Measurements from ENCODE around the gene SERPINB8. TPM values are rescaled to one million over a fixed set of nuclear protein-coding genes. Genes with fewer than 3 reads are reported as not detected.

Gene SERPINB8
- total and polyA plus RNA-seq, 2 donors (not counting 1 experiment from before 2014, with no cell fraction given): 9.7 to 21.0 TPM

DNA sequence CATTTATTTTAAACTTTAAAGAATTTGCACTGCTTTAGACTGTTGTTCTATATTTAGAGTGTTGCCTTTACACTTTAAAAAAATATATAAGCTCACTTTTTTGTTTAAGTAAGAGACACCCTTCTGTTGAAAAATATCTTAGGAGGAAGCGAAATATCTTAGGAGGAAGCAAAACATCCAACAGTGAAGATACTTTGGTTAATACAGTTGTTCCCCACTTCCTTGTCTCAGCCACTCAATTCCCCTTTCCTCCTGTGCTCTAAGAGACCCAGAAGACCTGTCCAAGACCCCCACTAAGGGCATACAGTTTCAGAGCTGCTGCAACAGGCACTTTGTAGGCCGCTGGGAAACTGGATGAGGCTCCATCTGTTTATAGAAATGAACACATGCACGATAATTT is 5.7 kb downstream of the SERPINB8 start:
- Histone ChIP-seq H3K36me3 (ENCODE audit: control insufficient read depth, insufficient read depth, low read length) (no peaks in the 10 kb centered on the region), H3K79me2 (ENCODE audit: control insufficient read depth, insufficient read depth, low read length) (peaks cover 18% of the 10 kb centered on the region), H2AFZ (ENCODE audit: low read length) (no peak overlapping the region), H3K4me2 (ENCODE audit: extremely low read depth, insufficient read depth, low read length) (no peak overlapping the region), H3K4me1 (ENCODE audit: control insufficient read depth, extremely low read depth, insufficient read depth, low read length) (peaks cover 3% of the 10 kb centered on the region), H3K9me3 (ENCODE audit: control insufficient read depth, insufficient read depth, low read depth, low read length) (no peaks in the 10 kb centered on the region), H3K27ac (ENCODE audit: insufficient read depth, low read length) (no peak overlapping the region), H3K27me3 (ENCODE audit: control insufficient read depth, insufficient read depth, low read length) (no peaks in the 10 kb centered on the region), H3K4me3 (replicated peaks in 1 of 4; ENCODE audit: control extremely low read depth in 1 of 4, insufficient read depth in 1 of 4, low read depth in 3 of 4, low read length in 4 of 4) (no peak overlapping the region), H4K20me1 (ENCODE audit: control insufficient read depth, extremely low read depth, insufficient read depth, low read length) (no peaks in the 10 kb centered on the region), H3K9ac (ENCODE audit: insufficient read depth, low read length) (no peak overlapping the region)
- DNase-seq (ENCODE audit: low read depth in 2 of 2): no peak
- no peak for TF ChIP-seq EZH2 (IDR thresholded peaks at IDR 0.05; ENCODE audit: low read length, missing control alignments)
- TF ChIP-seq, protein P1, sequence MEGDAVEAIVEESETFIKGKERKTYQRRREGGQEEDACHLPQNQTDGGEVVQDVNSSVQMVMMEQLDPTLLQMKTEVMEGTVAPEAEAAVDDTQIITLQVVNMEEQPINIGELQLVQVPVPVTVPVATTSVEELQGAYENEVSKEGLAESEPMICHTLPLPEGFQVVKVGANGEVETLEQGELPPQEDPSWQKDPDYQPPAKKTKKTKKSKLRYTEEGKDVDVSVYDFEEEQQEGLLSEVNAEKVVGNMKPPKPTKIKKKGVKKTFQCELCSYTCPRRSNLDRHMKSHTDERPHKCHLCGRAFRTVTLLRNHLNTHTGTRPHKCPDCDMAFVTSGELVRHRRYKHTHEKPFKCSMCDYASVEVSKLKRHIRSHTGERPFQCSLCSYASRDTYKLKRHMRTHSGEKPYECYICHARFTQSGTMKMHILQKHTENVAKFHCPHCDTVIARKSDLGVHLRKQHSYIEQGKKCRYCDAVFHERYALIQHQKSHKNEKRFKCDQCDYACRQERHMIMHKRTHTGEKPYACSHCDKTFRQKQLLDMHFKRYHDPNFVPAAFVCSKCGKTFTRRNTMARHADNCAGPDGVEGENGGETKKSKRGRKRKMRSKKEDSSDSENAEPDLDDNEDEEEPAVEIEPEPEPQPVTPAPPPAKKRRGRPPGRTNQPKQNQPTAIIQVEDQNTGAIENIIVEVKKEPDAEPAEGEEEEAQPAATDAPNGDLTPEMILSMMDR (conservative IDR thresholded peaks at IDR 0.05 in 1 of 2, IDR thresholded peaks at IDR 0.05 in 1 of 2; ENCODE audit: low read depth in 1 of 2, low read length in 2 of 2): no peak

GRCh38 chr18:63977040-63977439 is 7.2 kb downstream of the SERPINB8 start:
- no peak for DNase-seq (ENCODE audit: low read depth in 2 of 2)
- Histone ChIP-seq H3K4me3 (replicated peaks in 1 of 4; ENCODE audit: control extremely low read depth in 1 of 4, insufficient read depth in 1 of 4, low read depth in 3 of 4, low read length in 4 of 4) (no peak overlapping the region), H2AFZ (ENCODE audit: low read length) (no peak overlapping the region), H3K27ac (ENCODE audit: insufficient read depth, low read length) (no peak overlapping the region), H3K4me1 (ENCODE audit: control insufficient read depth, extremely low read depth, insufficient read depth, low read length) (peaks cover 3% of the 10 kb centered on the region), H4K20me1 (ENCODE audit: control insufficient read depth, extremely low read depth, insufficient read depth, low read length) (no peaks in the 10 kb centered on the region), H3K9me3 (ENCODE audit: control insufficient read depth, insufficient read depth, low read depth, low read length) (no peaks in the 10 kb centered on the region), H3K79me2 (ENCODE audit: control insufficient read depth, insufficient read depth, low read length) (peaks cover 13% of the 10 kb centered on the region), H3K4me2 (ENCODE audit: extremely low read depth, insufficient read depth, low read length) (no peak overlapping the region), H3K36me3 (ENCODE audit: control insufficient read depth, insufficient read depth, low read length) (peaks cover 3% of the 10 kb centered on the region), H3K9ac (ENCODE audit: insufficient read depth, low read length) (no peak overlapping the region), H3K27me3 (ENCODE audit: control insufficient read depth, insufficient read depth, low read length) (no peaks in the 10 kb centered on the region)
- no peak for TF ChIP-seq EZH2 (IDR thresholded peaks at IDR 0.05; ENCODE audit: low read length, missing control alignments)
- TF ChIP-seq, protein P1 (conservative IDR thresholded peaks at IDR 0.05 in 1 of 2, IDR thresholded peaks at IDR 0.05 in 1 of 2; ENCODE audit: low read depth in 1 of 2, low read length in 2 of 2): no peak

DNA sequence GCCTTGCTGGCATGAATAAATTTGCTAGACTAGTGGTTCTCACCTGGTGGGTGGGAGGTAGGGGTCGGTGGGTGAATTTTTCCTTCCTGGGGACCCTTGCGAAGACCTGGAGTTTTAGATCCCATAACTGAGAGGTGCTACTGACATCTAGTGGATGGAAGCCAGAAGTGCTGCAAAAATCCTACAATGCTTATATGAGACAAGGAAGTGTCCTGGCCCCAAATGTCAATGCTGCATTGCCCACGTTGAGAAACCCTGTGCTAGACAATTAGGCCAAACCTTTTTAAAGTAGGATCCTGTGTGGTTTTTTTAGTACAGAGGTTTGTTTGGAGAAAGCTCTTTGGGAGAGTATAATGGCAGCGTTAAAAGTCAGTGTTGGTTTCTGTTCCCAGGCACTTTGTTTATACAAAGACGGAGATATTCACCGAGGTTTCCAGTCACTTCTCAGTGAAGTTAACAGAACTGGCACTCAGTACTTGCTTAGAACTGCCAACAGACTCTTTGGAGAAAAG is 9.6 kb downstream of the SERPINB8 start:
- Histone ChIP-seq H3K4me3 (replicated peaks in 1 of 4; ENCODE audit: control extremely low read depth in 1 of 4, insufficient read depth in 1 of 4, low read depth in 3 of 4, low read length in 4 of 4) (peak overlapping the region; percentile 46 to 58 (median 54)), H3K27ac (ENCODE audit: insufficient read depth, low read length) (peak overlapping the region; percentile 58), H3K36me3 (ENCODE audit: control insufficient read depth, insufficient read depth, low read length) (peaks cover 5% of the 10 kb centered on the region), H3K27me3 (ENCODE audit: control insufficient read depth, insufficient read depth, low read length) (no peaks in the 10 kb centered on the region), H3K4me2 (ENCODE audit: extremely low read depth, insufficient read depth, low read length) (peak overlapping the region; percentile 95), H2AFZ (ENCODE audit: low read length) (peak overlapping the region; percentile 77), H3K79me2 (ENCODE audit: control insufficient read depth, insufficient read depth, low read length) (peaks cover 10% of the 10 kb centered on the region), H3K9me3 (ENCODE audit: control insufficient read depth, insufficient read depth, low read depth, low read length) (no peaks in the 10 kb centered on the region), H3K9ac (ENCODE audit: insufficient read depth, low read length) (peak overlapping the region; percentile 32), H3K4me1 (ENCODE audit: control insufficient read depth, extremely low read depth, insufficient read depth, low read length) (peaks cover 3% of the 10 kb centered on the region), H4K20me1 (ENCODE audit: control insufficient read depth, extremely low read depth, insufficient read depth, low read length) (no peaks in the 10 kb centered on the region)
- TF ChIP-seq, protein P1 (conservative IDR thresholded peaks at IDR 0.05 in 1 of 2, IDR thresholded peaks at IDR 0.05 in 1 of 2; ENCODE audit: low read depth in 1 of 2, low read length in 2 of 2): peak; percentile 91 to 96
- TF ChIP-seq EZH2 (IDR thresholded peaks at IDR 0.05; ENCODE audit: low read length, missing control alignments): no peak
- peak; percentile 69 to 76 for DNase-seq (ENCODE audit: low read depth in 2 of 2)
